Middle frontal gyrus (tissue), 1 donor: Measurements from ENCODE around the gene DISP2.

Source experiments
- DNase-seq: peaks from one replicate; pipeline ENCODE4 v3.0.0-alpha.2; 2015; ENCODE audit warnings: low spot score; ENCODE audit errors: extremely low spot score

DISP2 gene, protein sequence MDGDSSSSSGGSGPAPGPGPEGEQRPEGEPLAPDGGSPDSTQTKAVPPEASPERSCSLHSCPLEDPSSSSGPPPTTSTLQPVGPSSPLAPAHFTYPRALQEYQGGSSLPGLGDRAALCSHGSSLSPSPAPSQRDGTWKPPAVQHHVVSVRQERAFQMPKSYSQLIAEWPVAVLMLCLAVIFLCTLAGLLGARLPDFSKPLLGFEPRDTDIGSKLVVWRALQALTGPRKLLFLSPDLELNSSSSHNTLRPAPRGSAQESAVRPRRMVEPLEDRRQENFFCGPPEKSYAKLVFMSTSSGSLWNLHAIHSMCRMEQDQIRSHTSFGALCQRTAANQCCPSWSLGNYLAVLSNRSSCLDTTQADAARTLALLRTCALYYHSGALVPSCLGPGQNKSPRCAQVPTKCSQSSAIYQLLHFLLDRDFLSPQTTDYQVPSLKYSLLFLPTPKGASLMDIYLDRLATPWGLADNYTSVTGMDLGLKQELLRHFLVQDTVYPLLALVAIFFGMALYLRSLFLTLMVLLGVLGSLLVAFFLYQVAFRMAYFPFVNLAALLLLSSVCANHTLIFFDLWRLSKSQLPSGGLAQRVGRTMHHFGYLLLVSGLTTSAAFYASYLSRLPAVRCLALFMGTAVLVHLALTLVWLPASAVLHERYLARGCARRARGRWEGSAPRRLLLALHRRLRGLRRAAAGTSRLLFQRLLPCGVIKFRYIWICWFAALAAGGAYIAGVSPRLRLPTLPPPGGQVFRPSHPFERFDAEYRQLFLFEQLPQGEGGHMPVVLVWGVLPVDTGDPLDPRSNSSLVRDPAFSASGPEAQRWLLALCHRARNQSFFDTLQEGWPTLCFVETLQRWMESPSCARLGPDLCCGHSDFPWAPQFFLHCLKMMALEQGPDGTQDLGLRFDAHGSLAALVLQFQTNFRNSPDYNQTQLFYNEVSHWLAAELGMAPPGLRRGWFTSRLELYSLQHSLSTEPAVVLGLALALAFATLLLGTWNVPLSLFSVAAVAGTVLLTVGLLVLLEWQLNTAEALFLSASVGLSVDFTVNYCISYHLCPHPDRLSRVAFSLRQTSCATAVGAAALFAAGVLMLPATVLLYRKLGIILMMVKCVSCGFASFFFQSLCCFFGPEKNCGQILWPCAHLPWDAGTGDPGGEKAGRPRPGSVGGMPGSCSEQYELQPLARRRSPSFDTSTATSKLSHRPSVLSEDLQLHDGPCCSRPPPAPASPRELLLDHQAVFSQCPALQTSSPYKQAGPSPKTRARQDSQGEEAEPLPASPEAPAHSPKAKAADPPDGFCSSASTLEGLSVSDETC (N-terminal part only)

DNA sequence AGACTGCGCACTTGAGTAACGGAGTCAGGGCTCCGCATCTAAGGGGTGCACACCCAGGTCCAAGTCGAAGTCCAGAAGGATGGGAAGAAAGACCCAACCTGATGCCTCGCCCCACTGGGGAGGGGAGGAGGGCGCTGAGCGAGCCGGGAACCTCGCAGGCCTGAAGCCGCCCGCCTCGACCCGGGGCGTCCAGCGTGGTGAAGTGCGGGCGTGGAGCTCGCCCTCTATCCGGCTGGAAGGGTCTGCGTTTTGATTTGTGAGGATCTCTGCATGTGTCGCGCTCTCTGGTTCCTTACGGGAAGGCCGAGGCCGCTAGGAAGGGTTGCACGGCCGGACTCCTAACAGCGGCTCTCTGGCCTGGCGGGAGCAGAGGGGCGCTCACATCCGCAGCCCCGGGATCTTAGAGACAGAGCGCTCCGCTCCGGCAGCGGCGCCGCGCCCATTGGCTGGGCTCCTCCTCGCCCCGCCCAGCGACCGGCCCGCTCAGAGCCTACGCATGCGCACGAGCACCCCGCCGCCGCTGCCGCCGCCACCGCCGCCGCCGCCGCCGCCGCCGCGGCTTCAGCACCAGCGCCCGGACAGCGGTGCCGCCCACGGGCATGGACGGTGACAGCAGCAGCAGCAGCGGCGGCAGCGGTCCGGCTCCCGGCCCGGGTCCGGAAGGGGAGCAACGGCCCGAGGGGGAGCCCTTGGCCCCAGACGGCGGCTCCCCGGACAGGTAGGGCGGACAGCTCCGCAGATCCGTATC is at the start of gene DISP2:
Gene DISP2, plus strand, starts transcription at position 497 of the 748 bp plus-strand sequence. Its CDS starts 103 bp downstream, at position 600.
- DNase-seq = peak; percentile 82

DNA sequence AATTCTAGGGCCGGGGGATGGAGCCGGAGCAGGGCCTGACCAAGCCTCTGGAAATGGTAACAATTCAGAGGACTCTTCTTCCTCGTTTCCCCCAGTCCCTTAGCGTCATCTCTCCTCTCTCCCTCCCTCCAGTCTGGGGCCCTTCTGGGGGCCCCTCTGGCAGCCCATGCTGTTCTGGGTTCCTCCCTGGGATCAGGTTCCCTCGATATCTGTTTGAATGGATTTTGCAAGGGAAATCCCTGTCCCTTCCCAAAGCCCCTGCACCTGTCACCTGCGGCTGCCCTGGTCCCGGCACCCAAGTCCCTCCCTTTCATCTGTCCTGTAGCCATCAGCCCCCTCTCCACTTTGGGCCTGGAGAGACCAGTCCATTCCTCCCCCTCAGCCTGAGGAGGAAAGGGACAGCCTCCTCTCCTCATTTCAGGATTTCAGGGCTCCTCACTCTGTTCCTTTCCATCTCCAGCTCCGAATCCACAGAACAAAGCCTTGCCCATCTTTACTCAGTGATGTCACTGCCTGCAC is 48.6 kb upstream of the DISP2 start:
- DNase-seq = no peak

DNA sequence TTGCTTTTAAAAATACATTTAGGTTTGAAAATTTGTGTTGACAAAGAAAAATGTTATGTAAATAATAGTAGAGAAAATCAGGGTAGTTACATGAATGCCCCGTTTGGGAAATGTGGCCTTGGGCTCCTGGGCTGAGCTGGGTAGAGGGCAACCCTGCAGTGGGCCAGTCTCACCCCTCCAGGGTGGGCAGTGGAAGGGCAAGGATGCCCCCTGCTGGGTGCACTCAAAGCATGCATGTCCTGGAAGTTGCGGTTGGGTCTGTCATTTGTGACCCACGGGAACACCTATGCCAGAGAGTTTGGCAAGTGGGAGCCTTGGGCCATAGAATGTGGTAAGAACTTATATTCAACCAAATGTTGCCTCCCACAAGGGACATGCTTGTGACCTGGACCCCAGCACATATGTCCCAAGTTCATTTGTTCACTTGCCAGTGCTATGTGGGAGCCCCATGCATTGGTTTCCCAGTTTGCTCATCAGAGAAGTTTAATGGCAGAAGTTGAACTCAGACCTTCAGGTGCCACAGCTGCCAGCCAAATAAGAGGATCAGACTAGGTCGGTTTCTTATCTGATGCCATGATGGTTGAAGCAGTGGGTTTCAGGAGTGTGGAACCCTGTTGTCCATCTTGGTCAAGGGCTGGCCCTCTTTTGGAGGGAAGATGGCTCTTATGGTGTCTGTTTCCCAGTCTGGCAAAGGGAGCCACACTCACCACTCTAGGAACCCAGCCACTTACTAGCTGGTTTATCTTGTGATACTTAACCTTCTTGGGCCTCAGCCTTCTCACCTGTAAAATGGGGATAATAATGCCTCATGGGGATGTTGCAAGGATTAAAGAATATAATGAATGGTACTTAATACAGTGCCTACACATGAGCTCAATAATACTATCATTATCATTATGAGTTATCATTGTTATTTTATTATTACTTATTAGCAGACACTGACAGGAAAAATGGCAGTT is 47.7 kb upstream of the DISP2 start:
- no peak for DNase-seq

- DNase-seq = no peak
Observed at GRCh38 chr15:40310993-40311392, 47.0 kb upstream of the DISP2 start.

DNA sequence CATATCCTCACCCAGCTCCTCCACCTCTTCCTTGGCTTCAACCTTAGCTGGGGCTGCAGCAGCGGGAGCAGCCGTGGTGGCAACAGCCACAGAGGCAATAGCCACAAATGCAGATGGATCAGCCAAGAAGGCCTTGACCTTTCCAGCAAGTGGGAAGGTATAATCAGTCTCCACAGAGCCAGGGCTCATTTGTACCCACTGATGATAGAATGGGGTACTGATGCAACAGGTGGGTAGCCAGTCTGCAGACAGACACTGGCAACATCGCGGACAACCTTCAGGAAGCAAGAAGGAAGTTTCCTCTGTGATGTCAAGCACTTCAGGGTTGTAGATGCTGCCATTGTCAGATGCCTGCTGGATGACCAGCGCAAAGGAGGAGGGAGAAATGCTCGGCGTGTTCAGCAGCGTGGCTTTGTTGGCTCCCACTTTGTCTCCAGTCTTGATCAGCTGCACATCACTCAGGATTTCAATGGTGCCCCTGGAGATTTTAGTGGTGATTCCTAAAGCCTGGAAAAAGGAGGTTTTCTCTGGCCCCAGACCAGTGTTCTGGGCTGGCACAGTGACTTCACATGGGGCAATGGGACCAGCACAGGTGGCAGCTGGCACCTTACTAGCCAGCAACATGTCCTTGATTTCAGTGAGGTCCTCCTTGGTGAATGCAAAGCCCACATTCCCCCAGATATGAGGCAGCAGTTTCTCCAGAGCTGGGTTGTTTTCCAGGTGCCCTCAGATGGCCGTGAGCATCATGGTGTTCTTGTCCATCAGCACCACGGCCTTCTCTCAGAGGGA is 45.5 kb upstream of the DISP2 start:
- no peak for DNase-seq

- no peak for DNase-seq
Observed at GRCh38 chr15:40313531-40314398, 44.3 kb upstream of the DISP2 start.

- no peak for DNase-seq
Observed at GRCh38 chr15:40314723-40315276, 43.2 kb upstream of the DISP2 start.

GRCh38 chr15:40316931-40317330 is 41.1 kb upstream of the DISP2 start:
- no peak for DNase-seq

DNA sequence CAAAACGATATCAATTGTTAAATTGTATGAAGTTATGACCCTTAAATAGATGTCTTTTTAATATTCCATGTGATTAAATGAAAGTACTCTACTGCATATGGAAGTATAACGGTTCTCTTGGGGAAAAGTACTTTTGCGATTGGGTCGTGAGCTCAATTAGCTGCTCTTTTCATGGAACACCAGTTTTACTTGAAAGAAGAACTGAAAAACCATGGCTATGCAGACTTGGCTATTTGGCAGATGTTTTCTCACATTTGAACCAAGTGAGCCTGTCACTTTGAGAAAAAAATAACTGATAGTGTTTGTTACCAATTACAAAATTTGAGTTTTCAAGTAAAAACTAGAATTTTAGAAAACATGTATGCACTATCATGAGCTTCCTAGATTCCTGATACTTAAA is 40.4 kb upstream of the DISP2 start:
- no peak for DNase-seq

DNA sequence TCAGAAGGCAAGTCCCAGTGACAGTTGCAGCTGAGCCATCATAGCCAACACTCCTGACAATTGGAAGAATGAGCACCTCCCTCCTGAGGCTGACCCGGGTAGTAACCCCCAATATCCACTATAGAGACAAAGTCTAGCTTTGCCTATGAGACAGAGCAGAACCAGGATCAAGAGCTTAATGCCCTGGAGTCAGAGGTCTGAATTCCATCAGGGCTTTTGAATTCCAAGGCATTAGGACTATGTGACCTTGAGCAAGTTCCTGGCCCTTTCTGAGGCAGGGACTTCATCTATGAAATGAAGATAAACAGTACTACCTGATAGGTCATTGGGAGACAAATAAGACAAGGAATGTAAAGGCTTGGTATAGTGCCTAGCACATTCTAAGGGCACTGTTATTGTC is 37.6 kb upstream of the DISP2 start:
- no peak for DNase-seq

DNA sequence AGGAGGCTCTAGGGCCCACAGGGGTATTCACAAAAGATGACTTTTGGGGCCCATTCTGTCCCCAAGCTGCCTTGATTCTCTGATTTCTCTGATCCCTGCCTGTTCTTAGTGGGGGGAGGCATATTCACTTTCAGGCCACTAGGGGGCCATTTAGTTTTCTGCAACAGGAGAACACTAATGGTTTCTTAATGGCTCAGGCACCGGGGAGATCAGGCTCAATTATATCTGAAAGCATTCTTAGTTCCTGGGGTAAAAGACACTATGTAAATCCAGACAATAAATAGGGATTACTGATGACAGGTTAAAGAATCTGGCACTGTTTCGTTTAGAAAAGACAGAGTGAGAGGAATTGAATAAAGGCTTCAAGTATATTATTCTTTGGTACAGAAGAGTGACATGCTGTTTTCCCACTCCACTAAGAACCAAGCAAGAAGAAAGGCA is 37.1 kb upstream of the DISP2 start:
- peak; percentile 46 for DNase-seq

DNA sequence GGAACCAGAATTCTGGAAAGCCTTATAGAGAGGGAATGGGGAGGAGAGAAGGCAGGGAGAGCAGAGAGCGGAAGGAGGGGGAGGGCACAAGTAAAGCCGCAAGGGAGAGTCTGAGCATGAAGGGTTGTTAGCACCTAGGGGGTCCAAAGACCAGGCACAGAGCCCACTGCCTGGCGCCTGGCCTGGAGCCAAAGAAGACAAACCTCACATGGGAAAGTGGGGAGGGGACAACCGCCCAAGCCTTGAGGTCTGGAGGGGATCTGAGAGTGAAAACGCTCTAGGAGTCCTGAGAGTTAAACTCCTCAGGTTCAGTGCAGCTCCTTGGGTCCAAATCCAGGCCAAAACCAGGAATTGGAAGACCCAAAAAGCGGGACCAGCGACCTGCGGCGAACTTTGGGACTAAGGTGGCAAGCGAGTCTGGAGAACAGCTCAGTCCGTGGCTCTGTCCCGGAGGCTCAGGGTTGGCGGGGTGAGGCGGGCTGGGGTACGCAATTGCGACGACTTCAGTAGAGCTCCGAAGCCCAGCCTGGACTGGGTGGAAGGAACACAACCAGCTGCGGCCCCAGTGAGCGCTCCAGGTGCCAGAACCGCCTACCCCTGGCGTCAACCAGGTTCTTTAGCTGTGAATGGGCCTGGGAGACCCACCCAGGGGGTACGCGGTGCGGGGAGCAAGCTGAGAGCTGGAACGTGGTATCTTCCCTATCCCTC is 35.3 kb upstream of the DISP2 start:
- no peak for DNase-seq

GRCh38 chr15:40323239-40323952 is 34.6 kb upstream of the DISP2 start, which contains the start of gene INAFM2:
Gene INAFM2 (plus strand): TSS chr15:40323692. CDS start chr15:40324056, 364 bp downstream.
- peak; percentile 77 for DNase-seq

DNA sequence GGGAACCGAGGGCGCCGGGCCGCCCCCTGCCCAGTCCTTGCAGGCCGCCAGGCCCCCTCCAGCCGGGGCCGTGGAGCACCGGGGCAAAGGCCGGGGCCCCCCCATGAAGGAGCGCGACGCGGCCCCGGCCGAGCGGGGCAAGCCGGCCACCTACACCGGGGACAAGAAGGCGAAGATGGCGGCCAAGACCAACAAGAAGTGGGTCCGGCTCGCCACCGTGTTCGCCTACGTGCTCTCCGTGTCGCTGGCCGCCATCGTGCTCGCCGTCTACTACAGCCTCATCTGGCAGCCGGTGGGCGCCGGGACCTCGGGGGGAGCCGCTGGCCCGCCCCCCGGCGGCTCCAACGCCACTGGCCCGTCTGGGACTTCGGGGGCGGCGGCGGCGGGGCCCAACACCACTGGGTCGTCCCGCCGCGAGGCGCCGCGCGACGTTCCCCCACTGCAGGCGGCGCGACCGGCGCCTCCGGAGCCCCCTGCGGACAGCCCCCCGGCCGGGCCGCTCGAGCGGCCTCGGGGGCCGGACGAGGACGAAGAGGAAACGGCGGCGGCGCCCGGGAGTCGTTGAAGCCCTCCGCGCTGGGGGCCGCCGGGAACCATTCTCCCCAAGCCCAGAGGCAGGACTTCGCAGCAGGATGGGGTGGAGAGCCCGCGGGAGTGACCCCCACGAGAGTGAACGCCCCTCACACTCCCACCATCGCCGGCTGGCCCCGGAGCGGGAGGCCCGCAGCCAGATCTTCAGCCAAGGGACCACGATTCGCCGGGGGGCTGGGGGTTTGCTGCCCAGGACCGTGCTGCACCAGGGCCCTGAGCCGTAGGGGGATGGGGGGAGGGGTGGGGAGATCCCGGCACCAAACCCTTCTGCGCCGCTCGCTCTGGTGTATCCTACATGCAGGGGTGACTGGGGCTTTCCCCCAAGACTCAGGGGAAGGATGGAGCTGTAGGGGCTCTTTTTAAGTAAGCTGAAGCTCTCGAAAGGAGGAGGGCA is 33.8 kb upstream of the DISP2 start:
- DNase-seq = no peak

- DNase-seq = no peak
Observed at GRCh38 chr15:40325188-40325587, 32.8 kb upstream of the DISP2 start.
